Measurements from ENCODE around the gene TCEAL4. TPM values are rescaled to one million over a fixed set of nuclear protein-coding genes. Genes with fewer than 3 reads are reported as not detected.

TCEAL4 gene
- total RNA-seq, 1 donor from 2014 or later, result 48.7 TPM

- peak overlapping the region; percentile 84 for H3K4me3 Mint-ChIP-seq
- H2AFZ ChIP-seq (replicated peaks), result peak overlapping the region; percentile 44
- peak overlapping the region; percentile 61 for H3K4me3 ChIP-seq
- DNase-seq (ENCODE audit: low spot score), result peak; percentile 85
- H3K27me3 Mint-ChIP-seq (ENCODE audit: insufficient read depth, low read depth), result peaks cover 7% of the 10 kb centered on the region
- no peaks in the 10 kb centered on the region for H3K9me3 Mint-ChIP-seq
- TF ChIP-seq EZH2phosphoT487 (IDR thresholded peaks at IDR 0.05) (no peak), CTCF (IDR thresholded peaks at IDR 0.05) (peak; percentile 59)
- peaks cover 13% of the 10 kb centered on the region for H3K4me1 ChIP-seq
- H3K27me3 ChIP-seq, result no peaks in the 10 kb centered on the region
- peak overlapping the region; percentile 80 for H3K4me2 ChIP-seq
- H3K36me3 ChIP-seq, result no peaks in the 10 kb centered on the region
- H3K9ac ChIP-seq, result no peak overlapping the region
- H3K36me3 Mint-ChIP-seq, result no peaks in the 10 kb centered on the region
- no peaks in the 10 kb centered on the region for H3K9me3 ChIP-seq (ENCODE audit: low read depth)
- H3K27ac Mint-ChIP-seq, result peak overlapping the region; percentile 3
- peak overlapping the region; percentile 85 for H3K27ac ChIP-seq
- peaks cover 10% of the 10 kb centered on the region for H3K79me2 ChIP-seq (ENCODE audit: low read depth)
- peaks cover 29% of the 10 kb centered on the region for H3F3A ChIP-seq (ENCODE audit: low read depth)
- no peaks in the 10 kb centered on the region for H4K20me1 ChIP-seq (ENCODE audit: low read depth)
- peaks cover 35% of the 10 kb centered on the region for H3K4me1 Mint-ChIP-seq
Measured at GRCh38 chrX:103629318-103630170, 44.2 kb downstream of the TCEAL4 start.

GRCh38 chrX:103630171-103630511 lies 44.8 kb downstream of the TCEAL4 start:
- H3K79me2 ChIP-seq (ENCODE audit: low read depth), result peaks cover 10% of the 10 kb centered on the region
- Mint-ChIP-seq H3K36me3 (no peaks in the 10 kb centered on the region), H3K27me3 (ENCODE audit: insufficient read depth, low read depth) (peaks cover 7% of the 10 kb centered on the region), H3K27ac (peak overlapping the region; percentile 3), H3K4me3 (peak overlapping the region; percentile 84), H3K4me1 (peaks cover 31% of the 10 kb centered on the region), H3K9me3 (no peaks in the 10 kb centered on the region)
- H3K4me3 ChIP-seq, result peak overlapping the region; percentile 61
- no peaks in the 10 kb centered on the region for H4K20me1 ChIP-seq (ENCODE audit: low read depth)
- no peak overlapping the region for H3K9ac ChIP-seq
- H3K9me3 ChIP-seq (ENCODE audit: low read depth), result no peaks in the 10 kb centered on the region
- DNase-seq (ENCODE audit: low spot score), result no peak
- peaks cover 13% of the 10 kb centered on the region for H3K4me1 ChIP-seq
- no peaks in the 10 kb centered on the region for H3K27me3 ChIP-seq
- peak overlapping the region; percentile 85 for H3K27ac ChIP-seq
- peaks cover 29% of the 10 kb centered on the region for H3F3A ChIP-seq (ENCODE audit: low read depth)
- no peaks in the 10 kb centered on the region for H3K36me3 ChIP-seq
- H2AFZ ChIP-seq (replicated peaks), result peak overlapping the region; percentile 44
- peak overlapping the region; percentile 80 for H3K4me2 ChIP-seq
- TF ChIP-seq EZH2 (IDR thresholded peaks at IDR 0.05) (no peak), EZH2phosphoT487 (IDR thresholded peaks at IDR 0.05) (no peak), CTCF (IDR thresholded peaks at IDR 0.05) (no peak)

- H3K4me2 ChIP-seq, result no peak overlapping the region
- H2AFZ ChIP-seq (replicated peaks), result no peak overlapping the region
- peaks cover 13% of the 10 kb centered on the region for H3K4me1 ChIP-seq
- no peaks in the 10 kb centered on the region for H4K20me1 ChIP-seq (ENCODE audit: low read depth)
- peaks cover 32% of the 10 kb centered on the region for H3F3A ChIP-seq (ENCODE audit: low read depth)
- Mint-ChIP-seq H3K4me3 (peak overlapping the region; percentile 28), H3K4me1 (peaks cover 21% of the 10 kb centered on the region), H3K36me3 (no peaks in the 10 kb centered on the region), H3K27ac (no peak overlapping the region), H3K27me3 (ENCODE audit: insufficient read depth, low read depth) (peaks cover 7% of the 10 kb centered on the region), H3K9me3 (no peaks in the 10 kb centered on the region)
- no peak overlapping the region for H3K27ac ChIP-seq
- H3K9ac ChIP-seq, result no peak overlapping the region
- peaks cover 10% of the 10 kb centered on the region for H3K79me2 ChIP-seq (ENCODE audit: low read depth)
- H3K4me3 ChIP-seq, result no peak overlapping the region
- DNase-seq (ENCODE audit: low spot score), result no peak
- no peaks in the 10 kb centered on the region for H3K27me3 ChIP-seq
- no peaks in the 10 kb centered on the region for H3K36me3 ChIP-seq
- no peak for TF ChIP-seq EZH2phosphoT487 (IDR thresholded peaks at IDR 0.05)
- no peak for TF ChIP-seq CTCF (IDR thresholded peaks at IDR 0.05)
- no peak for TF ChIP-seq EZH2 (IDR thresholded peaks at IDR 0.05)
- no peaks in the 10 kb centered on the region for H3K9me3 ChIP-seq (ENCODE audit: low read depth)
Measured at GRCh38 chrX:103631145-103631544, 45.8 kb downstream of the TCEAL4 start.

All from neural progenitor cell (in vitro differentiated cells).